Epidermal melanocyte (primary cell): ENCODE results near the gene PUM1.
"Not testable (repeated sequence)": the region's sequence is repeated elsewhere in the genome, so short reads cannot be mapped to it uniquely, and the experiment has no call there.

ENCODE experiments used
- DNase-seq: peaks from one replicate; pipeline ENCODE4 v3.0.0; 2011; ENCODE audit warnings: low spot score; ENCODE audit not compliant: insufficient read length

Gene PUM1

GRCh38 chr1:30995990-30996612 lies 69.4 kb downstream of the PUM1 start:
- DNase-seq = no peak

- DNase-seq = no peak
Observed at GRCh38 chr1:30991862-30992606, 73.5 kb downstream of the PUM1 start.

GRCh38 chr1:30990591-30990990 lies 74.9 kb downstream of the PUM1 start:
- DNase-seq = no peak

- no peak for DNase-seq
Observed at GRCh38 chr1:30988045-30988444, 77.5 kb downstream of the PUM1 start.

- no peak for DNase-seq
Observed at GRCh38 chr1:30986755-30987154, 78.8 kb downstream of the PUM1 start.

- no peak for DNase-seq
Observed at GRCh38 chr1:30984991-30985503, 80.5 kb downstream of the PUM1 start.

GRCh38 chr1:30984165-30984889 lies 81.2 kb downstream of the PUM1 start:
- DNase-seq = no peak

- DNase-seq = no peak
Observed at GRCh38 chr1:30982937-30983336, 82.6 kb downstream of the PUM1 start.

- DNase-seq = no peak
Observed at GRCh38 chr1:30982431-30982830, 83.1 kb downstream of the PUM1 start.

GRCh38 chr1:30981172-30981571 lies 84.3 kb downstream of the PUM1 start:
- no peak for DNase-seq

- no peak for DNase-seq
Observed at GRCh38 chr1:30977511-30977910, 88.0 kb downstream of the PUM1 start.

- DNase-seq = peak; percentile 52
Observed at GRCh38 chr1:30977105-30977504, 88.4 kb downstream of the PUM1 start.

GRCh38 chr1:30976143-30976542 lies 89.4 kb downstream of the PUM1 start:
- no peak for DNase-seq

- DNase-seq = no peak
Observed at GRCh38 chr1:30975217-30975616, 90.3 kb downstream of the PUM1 start.

GRCh38 chr1:30974536-30974935 lies 91.0 kb downstream of the PUM1 start:
- no peak for DNase-seq

GRCh38 chr1:30972349-30972748 lies 93.2 kb downstream of the PUM1 start:
- not testable (repeated sequence) for DNase-seq

- DNase-seq = no peak
Observed at GRCh38 chr1:30971496-30971895, 94.0 kb downstream of the PUM1 start.

GRCh38 chr1:30969903-30970302 lies 95.6 kb downstream of the PUM1 start:
- DNase-seq = no peak

- no peak for DNase-seq
Observed at GRCh38 chr1:30968220-30968971, 97.1 kb downstream of the PUM1 start.

GRCh38 chr1:30966690-30967369 lies 98.7 kb downstream of the PUM1 start:
- no peak for DNase-seq
